BLaER1 (cell line): ENCODE results near the gene HES1.

Experiments
- H3K27ac ChIP-seq: shearing (Covaris generic); formaldehyde crosslinking; 2 replicates; pipeline ENCODE4 v1.8.1; 2022
- H3K27me3 ChIP-seq: shearing (Covaris generic); formaldehyde crosslinking; 2 replicates; pipeline ENCODE4 v1.8.1; 2022
- H3K36me3 ChIP-seq: shearing (Covaris generic); formaldehyde crosslinking; 2 replicates; pipeline ENCODE4 v1.8.1; 2022
- H3K4me1 ChIP-seq: shearing (Covaris generic); formaldehyde crosslinking; 2 replicates; pipeline ENCODE4 v1.8.1; 2022
- H3K4me2 ChIP-seq: shearing (Covaris generic); formaldehyde crosslinking; 2 replicates; pipeline ENCODE4 v1.8.1; 2022
- H3K4me3 ChIP-seq: shearing (Covaris generic); formaldehyde crosslinking; 2 replicates; pipeline ENCODE4 v1.8.1; 2022
- H3K9ac ChIP-seq: shearing (Covaris generic); formaldehyde crosslinking; 2 replicates; pipeline ENCODE4 v1.8.1; 2022
- H3K9me3 ChIP-seq: shearing (Covaris generic); formaldehyde crosslinking; 2 replicates; pipeline ENCODE4 v1.8.1; 2022
- H4K20me1 ChIP-seq: shearing (Covaris generic); formaldehyde crosslinking; 2 replicates; pipeline ENCODE4 v1.8.1; 2022
- Cebpa-rat ChIP-seq: shearing (Covaris generic); IDR thresholded peaks from 2 replicates; pipeline ENCODE4 v1.8.1; 2022

HES1 gene

GRCh38 chr3:194133661-194134230, 2.2 kb upstream of the HES1 start:
- Histone ChIP-seq H3K4me3 (peak overlapping the region; percentile 68), H3K4me2 (peak overlapping the region; percentile 99), H3K36me3 (no peaks in the 10 kb centered on the region), H3K4me1 (peaks cover 55% of the 10 kb centered on the region), H3K9me3 (no peaks in the 10 kb centered on the region), H3K9ac (no peak overlapping the region), H3K27me3 (peaks cover 91% of the 10 kb centered on the region), H3K27ac (no peak overlapping the region), H4K20me1 (peaks cover 87% of the 10 kb centered on the region)
- no peak for TF ChIP-seq Cebpa-rat

DNA sequence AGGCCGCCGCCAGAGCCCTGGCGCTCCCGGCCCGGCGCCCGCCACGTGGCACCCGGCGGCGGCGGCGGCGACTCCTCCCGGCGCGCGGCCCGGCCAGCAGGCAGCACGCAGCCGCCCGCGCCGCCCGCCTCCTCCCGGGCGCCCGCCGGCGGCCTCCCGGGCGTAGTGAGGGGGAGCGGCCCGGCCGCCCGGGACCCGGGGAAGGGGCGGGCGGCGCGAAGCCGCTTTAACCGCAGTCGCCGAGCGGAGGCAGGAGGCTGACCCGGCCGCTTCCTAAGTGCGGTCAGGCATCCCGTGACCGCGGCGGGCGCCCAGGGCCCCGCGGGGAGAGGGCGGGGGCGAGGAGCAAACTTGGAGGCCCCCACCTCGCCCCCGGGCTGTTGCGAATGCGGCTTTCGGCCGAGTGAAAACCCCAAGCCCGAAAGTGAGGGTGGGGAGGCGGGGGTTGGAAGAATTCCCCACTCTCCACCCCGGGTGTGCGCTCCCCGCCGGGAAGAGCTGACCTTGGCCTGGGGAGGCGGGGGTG, 1.7 kb upstream of the HES1 start:
- no peak for TF ChIP-seq Cebpa-rat
- H3K9me3 ChIP-seq, result no peaks in the 10 kb centered on the region
- peak overlapping the region; percentile 68 for H3K4me3 ChIP-seq
- H3K4me2 ChIP-seq, result peak overlapping the region; percentile 99
- H4K20me1 ChIP-seq, result peaks cover 92% of the 10 kb centered on the region
- H3K9ac ChIP-seq, result peak overlapping the region; percentile 43; the same call in 1 of the 2 replicates
- H3K27me3 ChIP-seq, result peaks cover 97% of the 10 kb centered on the region
- peaks cover 55% of the 10 kb centered on the region for H3K4me1 ChIP-seq
- no peak overlapping the region; the same call in 1 of the 2 replicates for H3K27ac ChIP-seq
- no peaks in the 10 kb centered on the region for H3K36me3 ChIP-seq

GRCh38 chr3:194134757-194135515, 1.0 kb upstream of the HES1 start:
- Histone ChIP-seq H3K27ac (no peak overlapping the region; the same call in 1 of the 2 replicates), H3K4me1 (peaks cover 55% of the 10 kb centered on the region), H3K9me3 (no peaks in the 10 kb centered on the region), H3K36me3 (no peaks in the 10 kb centered on the region), H3K27me3 (peaks cover 97% of the 10 kb centered on the region), H3K4me2 (peak overlapping the region; percentile 99), H4K20me1 (peaks cover 97% of the 10 kb centered on the region), H3K4me3 (peak overlapping the region; percentile 68), H3K9ac (peak overlapping the region; percentile 43; the same call in 1 of the 2 replicates)
- TF ChIP-seq Cebpa-rat, result no peak

GRCh38 chr3:194135516-194135805, 487 bp upstream of the HES1 start:
- no peak overlapping the region for H3K27ac ChIP-seq
- peaks cover 97% of the 10 kb centered on the region for H3K27me3 ChIP-seq
- H3K4me3 ChIP-seq, result peak overlapping the region; percentile 68
- peaks cover 49% of the 10 kb centered on the region for H3K4me1 ChIP-seq
- H3K36me3 ChIP-seq, result no peaks in the 10 kb centered on the region
- no peak for TF ChIP-seq Cebpa-rat
- no peaks in the 10 kb centered on the region for H3K9me3 ChIP-seq
- peak overlapping the region; percentile 99 for H3K4me2 ChIP-seq
- H4K20me1 ChIP-seq, result peaks cover 97% of the 10 kb centered on the region
- H3K9ac ChIP-seq, result no peak overlapping the region

GRCh38 chr3:194136519-194137007, 615 bp downstream of the HES1 start:
- H3K4me1 ChIP-seq, result peaks cover 47% of the 10 kb centered on the region
- no peak overlapping the region for H3K9ac ChIP-seq
- H3K27me3 ChIP-seq, result peaks cover 97% of the 10 kb centered on the region
- peak overlapping the region; percentile 61 for H3K4me3 ChIP-seq
- no peaks in the 10 kb centered on the region for H3K36me3 ChIP-seq
- no peak for TF ChIP-seq Cebpa-rat
- H3K9me3 ChIP-seq, result no peaks in the 10 kb centered on the region
- H4K20me1 ChIP-seq, result peaks cover 95% of the 10 kb centered on the region
- peak overlapping the region; percentile 99 for H3K4me2 ChIP-seq
- H3K27ac ChIP-seq, result no peak overlapping the region

- H3K4me3 ChIP-seq, result peak overlapping the region; percentile 61
- H3K4me2 ChIP-seq, result peak overlapping the region; percentile 99
- H3K27me3 ChIP-seq, result peaks cover 97% of the 10 kb centered on the region
- no peak for TF ChIP-seq Cebpa-rat
- peaks cover 96% of the 10 kb centered on the region for H4K20me1 ChIP-seq
- no peak overlapping the region for H3K27ac ChIP-seq
- H3K9ac ChIP-seq, result no peak overlapping the region
- no peaks in the 10 kb centered on the region for H3K36me3 ChIP-seq
- no peaks in the 10 kb centered on the region for H3K9me3 ChIP-seq
- H3K4me1 ChIP-seq, result peaks cover 52% of the 10 kb centered on the region
Observed at GRCh38 chr3:194137008-194137505, 1.1 kb downstream of the HES1 start.

- Histone ChIP-seq H4K20me1 (peaks cover 96% of the 10 kb centered on the region), H3K4me3 (peak overlapping the region; percentile 61), H3K4me1 (peaks cover 52% of the 10 kb centered on the region), H3K9me3 (no peaks in the 10 kb centered on the region), H3K9ac (no peak overlapping the region), H3K27ac (no peak overlapping the region), H3K27me3 (peaks cover 97% of the 10 kb centered on the region), H3K4me2 (peak overlapping the region; percentile 99), H3K36me3 (no peaks in the 10 kb centered on the region)
- no peak for TF ChIP-seq Cebpa-rat
Observed at GRCh38 chr3:194137506-194138474, 1.8 kb downstream of the HES1 start.

GRCh38 chr3:194138732-194139070, 2.8 kb downstream of the HES1 start:
- TF ChIP-seq Cebpa-rat, result no peak
- Histone ChIP-seq H3K27ac (no peak overlapping the region), H3K4me2 (no peak overlapping the region), H3K9me3 (no peaks in the 10 kb centered on the region), H3K36me3 (no peaks in the 10 kb centered on the region), H3K27me3 (peaks cover 97% of the 10 kb centered on the region), H3K9ac (no peak overlapping the region), H3K4me3 (no peak overlapping the region), H3K4me1 (peaks cover 48% of the 10 kb centered on the region), H4K20me1 (peaks cover 87% of the 10 kb centered on the region)

GRCh38 chr3:194139071-194139813, 3.3 kb downstream of the HES1 start:
- peaks cover 99% of the 10 kb centered on the region for H3K27me3 ChIP-seq
- H3K36me3 ChIP-seq, result no peaks in the 10 kb centered on the region
- TF ChIP-seq Cebpa-rat, result no peak
- no peak overlapping the region for H3K4me2 ChIP-seq
- no peak overlapping the region for H3K9ac ChIP-seq
- H4K20me1 ChIP-seq, result peaks cover 88% of the 10 kb centered on the region
- peaks cover 46% of the 10 kb centered on the region for H3K4me1 ChIP-seq
- no peaks in the 10 kb centered on the region for H3K9me3 ChIP-seq
- H3K27ac ChIP-seq, result no peak overlapping the region
- no peak overlapping the region for H3K4me3 ChIP-seq
